ENCODE results near the gene ZNF865.

The ZNF865 gene

GRCh38 chr19:55635334-55635717 is 29.9 kb downstream of the ZNF865 start:
- Histone ChIP-seq H3K9me3 (no peaks in the 10 kb centered on the region), H3K9ac (peak overlapping the region; percentile 97), H3K27me3 (no peaks in the 10 kb centered on the region; the same call in 1 of the 2 replicates), H4K20me1 (no peaks in the 10 kb centered on the region), H3K4me1 (peaks cover 82% of the 10 kb centered on the region), H3K27ac (peak overlapping the region; percentile 96), H3K4me2 (peak overlapping the region; percentile 97), H3K36me3 (peaks cover 7% of the 10 kb centered on the region), H3K4me3 (peak overlapping the region; percentile 89)
- TF ChIP-seq Cebpa-rat (IDR thresholded peaks at IDR 0.05), result no peak

- Histone ChIP-seq H3K27me3 (no peaks in the 10 kb centered on the region; the same call in 1 of the 2 replicates), H3K36me3 (peaks cover 7% of the 10 kb centered on the region), H4K20me1 (no peaks in the 10 kb centered on the region), H3K27ac (peak overlapping the region; percentile 96), H3K4me1 (peaks cover 81% of the 10 kb centered on the region), H3K9me3 (no peaks in the 10 kb centered on the region), H3K4me2 (peak overlapping the region; percentile 97), H3K9ac (peak overlapping the region; percentile 97), H3K4me3 (peak overlapping the region; percentile 89)
- TF ChIP-seq Cebpa-rat (IDR thresholded peaks at IDR 0.05), result no peak
Measured at GRCh38 chr19:55635856-55636440, 30.5 kb downstream of the ZNF865 start.

- Histone ChIP-seq H4K20me1 (no peaks in the 10 kb centered on the region), H3K27me3 (no peaks in the 10 kb centered on the region; the same call in 1 of the 2 replicates), H3K9me3 (no peaks in the 10 kb centered on the region), H3K4me1 (peaks cover 79% of the 10 kb centered on the region), H3K4me3 (peak overlapping the region; percentile 89; the same call in 1 of the 2 replicates), H3K9ac (peak overlapping the region; percentile 32; the same call in 1 of the 2 replicates), H3K4me2 (peak overlapping the region; percentile 97), H3K27ac (peak overlapping the region; percentile 27; the same call in 1 of the 2 replicates), H3K36me3 (peaks cover 7% of the 10 kb centered on the region)
- no peak for TF ChIP-seq Cebpa-rat (IDR thresholded peaks at IDR 0.05)
Measured at GRCh38 chr19:55636723-55637122, 31.3 kb downstream of the ZNF865 start.

- Histone ChIP-seq H3K27me3 (no peaks in the 10 kb centered on the region; the same call in 1 of the 2 replicates), H3K36me3 (peaks cover 7% of the 10 kb centered on the region), H3K4me3 (no peak overlapping the region), H3K4me2 (no peak overlapping the region), H3K9ac (0 out of 2 replicates have a peak overlapping the region, but pooled peaks have one; percentile 1), H4K20me1 (no peaks in the 10 kb centered on the region), H3K9me3 (no peaks in the 10 kb centered on the region), H3K4me1 (peaks cover 76% of the 10 kb centered on the region), H3K27ac (no peak overlapping the region)
- TF ChIP-seq Cebpa-rat (IDR thresholded peaks at IDR 0.05), result no peak
Measured at GRCh38 chr19:55637534-55637933, 32.1 kb downstream of the ZNF865 start.

GRCh38 chr19:55638864-55639359 is 33.5 kb downstream of the ZNF865 start:
- TF ChIP-seq Cebpa-rat (IDR thresholded peaks at IDR 0.05), result no peak
- H3K9ac ChIP-seq, result peak overlapping the region; percentile 94; the same call in 1 of the 2 replicates
- H3K4me1 ChIP-seq, result peaks cover 70% of the 10 kb centered on the region
- no peaks in the 10 kb centered on the region for H4K20me1 ChIP-seq
- H3K27ac ChIP-seq, result peak overlapping the region; percentile 92
- H3K27me3 ChIP-seq, result no peaks in the 10 kb centered on the region; the same call in 1 of the 2 replicates
- peak overlapping the region; percentile 98 for H3K4me2 ChIP-seq
- H3K4me3 ChIP-seq, result no peak overlapping the region
- H3K36me3 ChIP-seq, result peaks cover 7% of the 10 kb centered on the region
- H3K9me3 ChIP-seq, result no peaks in the 10 kb centered on the region

GRCh38 chr19:55640043-55640576 is 34.7 kb downstream of the ZNF865 start:
- H3K36me3 ChIP-seq, result peaks cover 16% of the 10 kb centered on the region
- TF ChIP-seq Cebpa-rat (IDR thresholded peaks at IDR 0.05), result no peak
- peaks cover 11% of the 10 kb centered on the region; the same call in 1 of the 2 replicates for H4K20me1 ChIP-seq
- H3K27ac ChIP-seq, result peak overlapping the region; percentile 92
- no peaks in the 10 kb centered on the region for H3K9me3 ChIP-seq
- H3K9ac ChIP-seq, result peak overlapping the region; percentile 94
- peaks cover 75% of the 10 kb centered on the region for H3K4me1 ChIP-seq
- H3K27me3 ChIP-seq, result no peaks in the 10 kb centered on the region
- peak overlapping the region; percentile 98 for H3K4me2 ChIP-seq
- peak overlapping the region; percentile 89 for H3K4me3 ChIP-seq

GRCh38 chr19:55640577-55641425 is 35.4 kb downstream of the ZNF865 start, which contains the start of gene ZNF580:
Gene ZNF580 (plus strand): TSS chr19:55641002. CDS start chr19:55642509, 1,507 bp downstream.
- Histone ChIP-seq H4K20me1 (peaks cover 14% of the 10 kb centered on the region; the same call in 1 of the 2 replicates), H3K9ac (peak within 1 kb of the TSS; percentile 94), H3K27ac (peak within 1 kb of the TSS; percentile 92), H3K27me3 (no peaks in the 10 kb centered on the region), H3K4me2 (peak within 1 kb of the TSS; percentile 98), H3K4me1 (peaks cover 75% of the 10 kb centered on the region), H3K9me3 (no peaks in the 10 kb centered on the region), H3K4me3 (peak within 1 kb of the TSS; percentile 89), H3K36me3 (peaks cover 23% of the 10 kb centered on the region)
- TF ChIP-seq Cebpa-rat (IDR thresholded peaks at IDR 0.05), result no peak

- H3K36me3 ChIP-seq, result peaks cover 27% of the 10 kb centered on the region
- H3K4me1 ChIP-seq, result peaks cover 74% of the 10 kb centered on the region
- peak overlapping the region; percentile 94 for H3K9ac ChIP-seq
- no peak for TF ChIP-seq Cebpa-rat (IDR thresholded peaks at IDR 0.05)
- no peaks in the 10 kb centered on the region for H3K27me3 ChIP-seq
- H4K20me1 ChIP-seq, result peaks cover 14% of the 10 kb centered on the region; the same call in 1 of the 2 replicates
- no peaks in the 10 kb centered on the region for H3K9me3 ChIP-seq
- H3K4me2 ChIP-seq, result peak overlapping the region; percentile 98
- H3K27ac ChIP-seq, result peak overlapping the region; percentile 92
- H3K4me3 ChIP-seq, result peak overlapping the region; percentile 89
Measured at GRCh38 chr19:55641426-55642152, 36.1 kb downstream of the ZNF865 start.
